GM23338 (cell line): ENCODE measurements around the gene DMTF1. TPM values are rescaled to one million over a fixed set of nuclear protein-coding genes. Genes with fewer than 3 reads are reported as not detected.

ENCODE experiments used
- ATAC-seq: fragments of 200-7000 bp; cut with Tn5 transposase; 3 replicates; pipeline ENCODE4 v1.9.1; 2020
- DNase-seq: peaks from one replicate; pipeline ENCODE4 v3.0.0-alpha.2; 2015; ENCODE audit warnings: low spot score
- H2AFZ ChIP-seq: fragments of 200-600 bp; sonication (generic); 2 replicates; pipeline ENCODE4 v1.8.0; 2016; ENCODE audit warnings: antibody characterized with exemption, mild to moderate bottlenecking, moderate library complexity
- H3F3A ChIP-seq: fragments of 200-600 bp; sonication (generic); replicated peaks from 2 replicates; pipeline ENCODE4 v1.8.0; 2017; ENCODE audit warnings: antibody characterized with exemption, mixed run types, low read depth
- H3K27ac ChIP-seq: fragments of 200-600 bp; sonication (generic); 2 replicates; pipeline ENCODE4 v1.6.1; 2016; ENCODE audit warnings: low read depth
- H3K27me3 ChIP-seq: fragments of 200-600 bp; sonication (generic); 2 replicates; pipeline ENCODE4 v1.8.0; 2016; ENCODE audit warnings: mild to moderate bottlenecking, mixed run types, moderate library complexity; ENCODE audit not compliant: insufficient read depth
- H3K36me3 ChIP-seq: fragments of 200-600 bp; sonication (generic); 2 replicates; pipeline ENCODE4 v1.8.0; 2016; ENCODE audit warnings: mild to moderate bottlenecking; ENCODE audit not compliant: insufficient read depth
- H3K4me1 ChIP-seq: fragments of 200-600 bp; sonication (generic); 2 replicates; pipeline ENCODE4 v1.8.0; 2016; ENCODE audit warnings: mild to moderate bottlenecking, moderate library complexity; ENCODE audit not compliant: insufficient read depth
- H3K4me2 ChIP-seq: fragments of 200-600 bp; sonication (generic); 2 replicates; pipeline ENCODE4 v1.7.1; 2017; ENCODE audit warnings: mixed run types
- H3K4me3 ChIP-seq: fragments of 200-600 bp; sonication (generic); 2 replicates; pipeline ENCODE4 v1.6.1; 2016; ENCODE audit warnings: mixed run types
- H3K79me2 ChIP-seq: fragments of 200-600 bp; sonication (generic); replicated peaks from 2 replicates; pipeline ENCODE4 v1.8.0; 2017; ENCODE audit warnings: mild to moderate bottlenecking; ENCODE audit not compliant: insufficient read depth
- H3K9me2 ChIP-seq: fragments of 200-600 bp; sonication (generic); 2 replicates; pipeline ENCODE4 v1.8.0; 2017; ENCODE audit not compliant: insufficient read depth
- H4K20me1 ChIP-seq: fragments of 200-600 bp; sonication (generic); replicated peaks from 2 replicates; pipeline ENCODE4 v1.8.0; 2017; ENCODE audit warnings: mild to moderate bottlenecking; ENCODE audit not compliant: insufficient read depth
- H3K27ac Mint-ChIP-seq: 2 replicates; pipeline ENCODE4 v1.8.0; 2020; ENCODE audit warnings: inconsistent platforms, mild to moderate bottlenecking, moderate library complexity, mixed read lengths
- H3K27me3 Mint-ChIP-seq: 3 replicates; pipeline ENCODE4 v1.8.0; 2022; ENCODE audit warnings: low read depth, mild to moderate bottlenecking, moderate library complexity, mixed read lengths, inconsistent platforms; ENCODE audit not compliant: insufficient read depth, poor library complexity
- H3K36me3 Mint-ChIP-seq: 3 replicates; pipeline ENCODE4 v1.8.0; 2021; ENCODE audit warnings: low read depth, mild to moderate bottlenecking, inconsistent platforms, moderate library complexity, mixed read lengths
- H3K4me1 Mint-ChIP-seq: 3 replicates; pipeline ENCODE4 v1.8.0; 2020; ENCODE audit warnings: mild to moderate bottlenecking, inconsistent platforms, mixed read lengths
- H3K4me3 Mint-ChIP-seq: 3 replicates; pipeline ENCODE4 v1.8.0; 2021; ENCODE audit warnings: moderate library complexity, mild to moderate bottlenecking, inconsistent platforms, mixed read lengths
- H3K9me3 Mint-ChIP-seq: 3 replicates; pipeline ENCODE4 v1.8.0; 2020; ENCODE audit warnings: moderate library complexity, mild to moderate bottlenecking, inconsistent platforms, mixed read lengths
- CREB1 ChIP-seq: fragments of 250-450 bp; sonication (Bioruptor Pico); IDR thresholded peaks from 2 replicates; pipeline ENCODE4 v1.5.0; 2020; ENCODE audit warnings: low read depth, mild to moderate bottlenecking, moderate library complexity
- EZH2 ChIP-seq: fragments of 200-600 bp; sonication (generic); IDR thresholded peaks from one replicate; pipeline ENCODE4 v1.8.0; 2017; ENCODE audit warnings: antibody characterized with exemption, mild to moderate bottlenecking, low read depth; ENCODE audit not compliant: unreplicated experiment
- EZH2phosphoT487 ChIP-seq: fragments of 200-600 bp; sonication (generic); IDR thresholded peaks from one replicate; pipeline ENCODE4 v1.8.1; 2018; ENCODE audit warnings: antibody characterized with exemption; ENCODE audit not compliant: unreplicated experiment
- JUNB ChIP-seq: IDR thresholded peaks from one replicate; pipeline ENCODE4 v1.6.1; 2016; ENCODE audit warnings: antibody characterized with exemption; ENCODE audit not compliant: unreplicated experiment
- NANOG ChIP-seq: IDR thresholded peaks from 2 replicates; pipeline ENCODE4 v1.6.1; 2016; ENCODE audit warnings: antibody characterized with exemption, borderline replicate concordance
- POLR2AphosphoS5 ChIP-seq: IDR thresholded peaks from 2 replicates; pipeline ENCODE4 v1.6.1; 2016; ENCODE audit warnings: antibody characterized with exemption, low read depth
- STAT1 ChIP-seq: IDR thresholded peaks from one replicate; pipeline ENCODE4 v1.6.1; 2016; ENCODE audit warnings: antibody characterized with exemption; ENCODE audit not compliant: unreplicated experiment
- ZNF114 ChIP-seq: fragments of 250-450 bp; sonication (Bioruptor Pico); IDR thresholded peaks from 2 replicates; pipeline ENCODE4 v1.5.0; 2020; ENCODE audit warnings: mild to moderate bottlenecking, moderate library complexity
- ZNF331 ChIP-seq: fragments of 250-450 bp; sonication (Bioruptor Pico); IDR thresholded peaks from 2 replicates; pipeline ENCODE4 v1.5.0; 2020; ENCODE audit warnings: low read depth, mild to moderate bottlenecking, moderate library complexity
- polyA plus RNA-seq: library from polyadenylated mRNA; unstranded; fragments of >200 nt; fragmentation: Nextera tagmentation; extraction: Ambion mirVana; gene quantifications from 2 replicates; pipeline ENCODE4 v1.2.1, GENCODE V29; 2016
- total RNA-seq: library from RNA; depleted of rRNA; stranded (reverse); fragments of >200 nt; shearing (Covaris generic); gene quantifications from 2 replicates; pipeline ENCODE4 v1.2.3, GENCODE V29; 2014
- TF ChIP-seq, protein P1 (sequence below): IDR thresholded peaks from one replicate; pipeline ENCODE4 v1.6.1; 2018; ENCODE audit warnings: antibody characterized with exemption; ENCODE audit not compliant: unreplicated experiment
- TF ChIP-seq, protein P2 (sequence below), 2 experiments: fragments of 200-600 bp in 1 of 2; sonication (generic) in 1 of 2; conservative IDR thresholded peaks; 2 replicates each; pipeline versions ENCODE4 v1.5.1 to v1.6.1; 2016 to 2017; ENCODE audit warnings: antibody characterized with exemption in 2 of 2, low read depth in 2 of 2, mild to moderate bottlenecking in 2 of 2, moderate library complexity in 1 of 2
- TF ChIP-seq, protein P3 (sequence below): fragments of 250-450 bp; sonication (Bioruptor Pico); IDR thresholded peaks from 2 replicates; pipeline ENCODE4 v1.5.0; 2020; ENCODE audit warnings: mild to moderate bottlenecking, moderate library complexity
- TF ChIP-seq, protein P4 (sequence below): IDR thresholded peaks from 2 replicates; pipeline ENCODE4 v1.6.1; 2016; ENCODE audit warnings: antibody characterized with exemption

Gene DMTF1
- total and polyA plus RNA-seq, 2 experiments from 2014 or later: 60.4 to 114 TPM

DNA sequence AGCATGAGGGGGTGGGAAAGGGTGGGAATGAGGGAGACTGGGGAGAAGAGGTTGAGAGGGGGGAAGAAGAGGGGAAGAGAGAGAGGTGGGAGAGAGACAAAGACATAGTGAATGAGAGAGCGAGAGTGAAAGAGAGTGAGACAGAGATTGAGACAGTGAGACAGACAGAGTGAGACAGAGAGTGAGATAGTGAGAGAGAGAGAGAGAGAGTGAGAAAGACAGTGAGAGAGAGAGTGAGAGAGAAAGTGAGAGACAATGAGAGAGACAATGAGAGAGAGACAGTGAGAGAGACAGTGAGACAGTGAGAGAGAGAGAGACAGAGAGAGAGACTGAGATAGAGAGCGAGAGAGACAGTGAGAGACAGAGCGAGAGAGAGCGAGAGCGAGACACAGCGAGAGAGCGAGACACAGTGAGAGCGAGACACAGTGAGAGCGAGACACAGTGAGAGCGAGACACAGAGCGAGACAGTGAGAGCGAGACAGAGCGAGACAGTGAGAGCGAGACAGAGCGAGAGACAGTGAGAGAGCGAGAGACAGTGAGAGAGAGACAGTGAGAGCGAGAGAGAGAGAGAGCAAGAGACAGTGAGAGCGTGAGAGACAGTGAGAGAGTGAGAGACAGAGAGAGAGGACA lies 57.2 kb downstream of the DMTF1 start:
- H4K20me1 ChIP-seq: peaks cover 5% of the 10 kb centered on the region; the same call in 1 of the 2 replicates
- peaks cover 40% of the 10 kb centered on the region for H3K9me3 Mint-ChIP-seq
- no peaks in the 10 kb centered on the region for H3F3A ChIP-seq
- no peak overlapping the region for H3K27ac Mint-ChIP-seq
- DNase-seq (no peak), ATAC-seq (no peak)
- H3K4me3 Mint-ChIP-seq: no peak overlapping the region
- 0 out of 2 replicates have a peak, but pooled peaks cover 15% of the 10 kb centered on the region for H3K36me3 ChIP-seq
- H3K9me2 ChIP-seq: 0 out of 2 replicates have a peak, but pooled peaks cover 8% of the 10 kb centered on the region
- no peaks in the 10 kb centered on the region for H3K27me3 ChIP-seq
- peaks cover 78% of the 10 kb centered on the region for H3K36me3 Mint-ChIP-seq
- H3K27ac ChIP-seq: no peak overlapping the region
- H2AFZ ChIP-seq: no peak overlapping the region
- H3K4me2 ChIP-seq: no peak overlapping the region
- TF ChIP-seq JUNB: no peak
- TF ChIP-seq, protein P1, sequence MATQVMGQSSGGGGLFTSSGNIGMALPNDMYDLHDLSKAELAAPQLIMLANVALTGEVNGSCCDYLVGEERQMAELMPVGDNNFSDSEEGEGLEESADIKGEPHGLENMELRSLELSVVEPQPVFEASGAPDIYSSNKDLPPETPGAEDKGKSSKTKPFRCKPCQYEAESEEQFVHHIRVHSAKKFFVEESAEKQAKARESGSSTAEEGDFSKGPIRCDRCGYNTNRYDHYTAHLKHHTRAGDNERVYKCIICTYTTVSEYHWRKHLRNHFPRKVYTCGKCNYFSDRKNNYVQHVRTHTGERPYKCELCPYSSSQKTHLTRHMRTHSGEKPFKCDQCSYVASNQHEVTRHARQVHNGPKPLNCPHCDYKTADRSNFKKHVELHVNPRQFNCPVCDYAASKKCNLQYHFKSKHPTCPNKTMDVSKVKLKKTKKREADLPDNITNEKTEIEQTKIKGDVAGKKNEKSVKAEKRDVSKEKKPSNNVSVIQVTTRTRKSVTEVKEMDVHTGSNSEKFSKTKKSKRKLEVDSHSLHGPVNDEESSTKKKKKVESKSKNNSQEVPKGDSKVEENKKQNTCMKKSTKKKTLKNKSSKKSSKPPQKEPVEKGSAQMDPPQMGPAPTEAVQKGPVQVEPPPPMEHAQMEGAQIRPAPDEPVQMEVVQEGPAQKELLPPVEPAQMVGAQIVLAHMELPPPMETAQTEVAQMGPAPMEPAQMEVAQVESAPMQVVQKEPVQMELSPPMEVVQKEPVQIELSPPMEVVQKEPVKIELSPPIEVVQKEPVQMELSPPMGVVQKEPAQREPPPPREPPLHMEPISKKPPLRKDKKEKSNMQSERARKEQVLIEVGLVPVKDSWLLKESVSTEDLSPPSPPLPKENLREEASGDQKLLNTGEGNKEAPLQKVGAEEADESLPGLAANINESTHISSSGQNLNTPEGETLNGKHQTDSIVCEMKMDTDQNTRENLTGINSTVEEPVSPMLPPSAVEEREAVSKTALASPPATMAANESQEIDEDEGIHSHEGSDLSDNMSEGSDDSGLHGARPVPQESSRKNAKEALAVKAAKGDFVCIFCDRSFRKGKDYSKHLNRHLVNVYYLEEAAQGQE: no peak
- TF ChIP-seq ZNF331 (CRISPR knock-in tag): no peak
- TF ChIP-seq, protein P2, sequence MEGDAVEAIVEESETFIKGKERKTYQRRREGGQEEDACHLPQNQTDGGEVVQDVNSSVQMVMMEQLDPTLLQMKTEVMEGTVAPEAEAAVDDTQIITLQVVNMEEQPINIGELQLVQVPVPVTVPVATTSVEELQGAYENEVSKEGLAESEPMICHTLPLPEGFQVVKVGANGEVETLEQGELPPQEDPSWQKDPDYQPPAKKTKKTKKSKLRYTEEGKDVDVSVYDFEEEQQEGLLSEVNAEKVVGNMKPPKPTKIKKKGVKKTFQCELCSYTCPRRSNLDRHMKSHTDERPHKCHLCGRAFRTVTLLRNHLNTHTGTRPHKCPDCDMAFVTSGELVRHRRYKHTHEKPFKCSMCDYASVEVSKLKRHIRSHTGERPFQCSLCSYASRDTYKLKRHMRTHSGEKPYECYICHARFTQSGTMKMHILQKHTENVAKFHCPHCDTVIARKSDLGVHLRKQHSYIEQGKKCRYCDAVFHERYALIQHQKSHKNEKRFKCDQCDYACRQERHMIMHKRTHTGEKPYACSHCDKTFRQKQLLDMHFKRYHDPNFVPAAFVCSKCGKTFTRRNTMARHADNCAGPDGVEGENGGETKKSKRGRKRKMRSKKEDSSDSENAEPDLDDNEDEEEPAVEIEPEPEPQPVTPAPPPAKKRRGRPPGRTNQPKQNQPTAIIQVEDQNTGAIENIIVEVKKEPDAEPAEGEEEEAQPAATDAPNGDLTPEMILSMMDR (conservative IDR thresholded peaks at IDR 0.05; ENCODE audit: low read depth in 2 of 2): no peak
- no peak for TF ChIP-seq EZH2
- TF ChIP-seq ZNF114 (CRISPR knock-in tag): no peak
- TF ChIP-seq, protein P3, sequence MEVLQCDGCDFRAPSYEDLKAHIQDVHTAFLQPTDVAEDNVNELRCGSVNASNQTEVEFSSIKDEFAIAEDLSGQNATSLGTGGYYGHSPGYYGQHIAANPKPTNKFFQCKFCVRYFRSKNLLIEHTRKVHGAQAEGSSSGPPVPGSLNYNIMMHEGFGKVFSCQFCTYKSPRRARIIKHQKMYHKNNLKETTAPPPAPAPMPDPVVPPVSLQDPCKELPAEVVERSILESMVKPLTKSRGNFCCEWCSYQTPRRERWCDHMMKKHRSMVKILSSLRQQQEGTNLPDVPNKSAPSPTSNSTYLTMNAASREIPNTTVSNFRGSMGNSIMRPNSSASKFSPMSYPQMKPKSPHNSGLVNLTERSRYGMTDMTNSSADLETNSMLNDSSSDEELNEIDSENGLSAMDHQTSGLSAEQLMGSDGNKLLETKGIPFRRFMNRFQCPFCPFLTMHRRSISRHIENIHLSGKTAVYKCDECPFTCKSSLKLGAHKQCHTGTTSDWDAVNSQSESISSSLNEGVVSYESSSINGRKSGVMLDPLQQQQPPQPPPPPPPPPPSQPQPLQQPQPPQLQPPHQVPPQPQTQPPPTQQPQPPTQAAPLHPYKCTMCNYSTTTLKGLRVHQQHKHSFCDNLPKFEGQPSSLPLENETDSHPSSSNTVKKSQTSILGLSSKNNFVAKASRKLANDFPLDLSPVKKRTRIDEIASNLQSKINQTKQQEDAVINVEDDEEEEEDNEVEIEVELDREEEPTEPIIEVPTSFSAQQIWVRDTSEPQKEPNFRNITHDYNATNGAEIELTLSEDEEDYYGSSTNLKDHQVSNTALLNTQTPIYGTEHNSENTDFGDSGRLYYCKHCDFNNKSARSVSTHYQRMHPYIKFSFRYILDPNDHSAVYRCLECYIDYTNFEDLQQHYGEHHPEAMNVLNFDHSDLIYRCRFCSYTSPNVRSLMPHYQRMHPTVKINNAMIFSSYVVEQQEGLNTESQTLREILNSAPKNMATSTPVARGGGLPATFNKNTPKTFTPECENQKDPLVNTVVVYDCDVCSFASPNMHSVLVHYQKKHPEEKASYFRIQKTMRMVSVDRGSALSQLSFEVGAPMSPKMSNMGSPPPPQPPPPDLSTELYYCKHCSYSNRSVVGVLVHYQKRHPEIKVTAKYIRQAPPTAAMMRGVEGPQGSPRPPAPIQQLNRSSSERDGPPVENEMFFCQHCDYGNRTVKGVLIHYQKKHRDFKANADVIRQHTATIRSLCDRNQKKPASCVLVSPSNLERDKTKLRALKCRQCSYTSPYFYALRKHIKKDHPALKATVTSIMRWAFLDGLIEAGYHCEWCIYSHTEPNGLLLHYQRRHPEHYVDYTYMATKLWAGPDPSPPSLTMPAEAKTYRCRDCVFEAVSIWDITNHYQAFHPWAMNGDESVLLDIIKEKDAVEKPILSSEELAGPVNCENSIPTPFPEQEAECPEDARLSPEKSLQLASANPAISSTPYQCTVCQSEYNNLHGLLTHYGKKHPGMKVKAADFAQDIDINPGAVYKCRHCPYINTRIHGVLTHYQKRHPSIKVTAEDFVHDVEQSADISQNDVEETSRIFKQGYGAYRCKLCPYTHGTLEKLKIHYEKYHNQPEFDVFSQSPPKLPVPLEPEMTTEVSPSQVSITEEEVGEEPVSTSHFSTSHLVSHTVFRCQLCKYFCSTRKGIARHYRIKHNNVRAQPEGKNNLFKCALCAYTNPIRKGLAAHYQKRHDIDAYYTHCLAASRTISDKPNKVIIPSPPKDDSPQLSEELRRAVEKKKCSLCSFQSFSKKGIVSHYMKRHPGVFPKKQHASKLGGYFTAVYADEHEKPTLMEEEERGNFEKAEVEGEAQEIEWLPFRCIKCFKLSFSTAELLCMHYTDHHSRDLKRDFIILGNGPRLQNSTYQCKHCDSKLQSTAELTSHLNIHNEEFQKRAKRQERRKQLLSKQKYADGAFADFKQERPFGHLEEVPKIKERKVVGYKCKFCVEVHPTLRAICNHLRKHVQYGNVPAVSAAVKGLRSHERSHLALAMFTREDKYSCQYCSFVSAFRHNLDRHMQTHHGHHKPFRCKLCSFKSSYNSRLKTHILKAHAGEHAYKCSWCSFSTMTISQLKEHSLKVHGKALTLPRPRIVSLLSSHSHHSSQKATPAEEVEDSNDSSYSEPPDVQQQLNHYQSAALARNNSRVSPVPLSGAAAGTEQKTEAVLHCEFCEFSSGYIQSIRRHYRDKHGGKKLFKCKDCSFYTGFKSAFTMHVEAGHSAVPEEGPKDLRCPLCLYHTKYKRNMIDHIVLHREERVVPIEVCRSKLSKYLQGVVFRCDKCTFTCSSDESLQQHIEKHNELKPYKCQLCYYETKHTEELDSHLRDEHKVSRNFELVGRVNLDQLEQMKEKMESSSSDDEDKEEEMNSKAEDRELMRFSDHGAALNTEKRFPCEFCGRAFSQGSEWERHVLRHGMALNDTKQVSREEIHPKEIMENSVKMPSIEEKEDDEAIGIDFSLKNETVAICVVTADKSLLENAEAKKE (CRISPR knock-in tag): no peak
- no peak for TF ChIP-seq CREB1 (CRISPR knock-in tag)
- TF ChIP-seq, protein P4, sequence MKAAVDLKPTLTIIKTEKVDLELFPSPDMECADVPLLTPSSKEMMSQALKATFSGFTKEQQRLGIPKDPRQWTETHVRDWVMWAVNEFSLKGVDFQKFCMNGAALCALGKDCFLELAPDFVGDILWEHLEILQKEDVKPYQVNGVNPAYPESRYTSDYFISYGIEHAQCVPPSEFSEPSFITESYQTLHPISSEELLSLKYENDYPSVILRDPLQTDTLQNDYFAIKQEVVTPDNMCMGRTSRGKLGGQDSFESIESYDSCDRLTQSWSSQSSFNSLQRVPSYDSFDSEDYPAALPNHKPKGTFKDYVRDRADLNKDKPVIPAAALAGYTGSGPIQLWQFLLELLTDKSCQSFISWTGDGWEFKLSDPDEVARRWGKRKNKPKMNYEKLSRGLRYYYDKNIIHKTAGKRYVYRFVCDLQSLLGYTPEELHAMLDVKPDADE: no peak
- TF ChIP-seq NANOG: no peak
- no peak for TF ChIP-seq STAT1
- TF ChIP-seq POLR2AphosphoS5: no peak
- no peak for TF ChIP-seq EZH2phosphoT487
- peaks cover 89% of the 10 kb centered on the region for H3K79me2 ChIP-seq
- H3K4me1 Mint-ChIP-seq: peaks cover 5% of the 10 kb centered on the region; the same call in 2 of the 3 replicates
- peaks cover 9% of the 10 kb centered on the region for H3K27me3 Mint-ChIP-seq
- no peaks in the 10 kb centered on the region for H3K4me1 ChIP-seq
- no peak overlapping the region for H3K4me3 ChIP-seq
